ENCODE results near the gene FCN2.

The FCN2 gene

DNA sequence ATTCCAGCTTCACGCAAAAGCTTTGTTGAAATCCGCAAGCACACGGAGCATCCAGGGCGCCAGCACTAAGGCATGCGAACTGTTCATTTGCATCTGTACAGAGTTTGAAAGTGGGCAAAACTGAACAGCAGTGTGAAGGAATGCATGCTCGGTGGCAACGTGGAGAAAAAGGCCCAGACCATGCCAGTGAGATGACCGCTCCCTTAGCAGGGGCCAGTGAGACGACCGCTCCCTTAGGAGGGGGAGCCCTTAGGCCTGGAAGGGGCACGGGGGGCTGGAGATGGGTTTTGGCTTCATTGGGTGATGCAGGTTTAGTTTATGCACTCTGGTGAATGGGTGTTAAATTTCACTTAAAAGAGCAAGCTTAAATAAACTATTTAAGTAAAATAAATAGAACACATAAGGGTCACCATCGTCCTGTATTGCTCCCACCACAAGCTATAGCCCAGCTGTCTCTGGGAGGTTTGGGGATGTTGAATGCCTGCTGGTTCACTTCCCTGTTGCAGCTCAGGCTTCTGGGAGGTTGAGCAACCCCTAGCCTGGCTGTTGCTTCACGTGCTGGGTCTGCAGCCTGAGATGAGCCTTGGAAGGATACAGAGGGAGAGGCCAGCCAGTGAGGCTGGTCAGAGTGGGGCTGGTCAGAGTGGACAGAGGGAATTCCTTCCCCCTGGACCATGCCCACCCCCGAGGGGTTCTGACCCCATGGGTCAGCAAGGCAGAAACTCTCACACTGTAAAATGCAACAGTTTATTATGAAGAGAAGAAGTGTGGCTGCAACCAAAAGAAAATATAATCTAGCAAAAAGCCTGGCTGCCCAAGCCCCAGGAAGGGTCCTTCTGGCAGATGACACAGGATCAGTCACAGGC is 41.7 kb downstream of the FCN2 start:
- TF ChIP-seq, protein P1, sequence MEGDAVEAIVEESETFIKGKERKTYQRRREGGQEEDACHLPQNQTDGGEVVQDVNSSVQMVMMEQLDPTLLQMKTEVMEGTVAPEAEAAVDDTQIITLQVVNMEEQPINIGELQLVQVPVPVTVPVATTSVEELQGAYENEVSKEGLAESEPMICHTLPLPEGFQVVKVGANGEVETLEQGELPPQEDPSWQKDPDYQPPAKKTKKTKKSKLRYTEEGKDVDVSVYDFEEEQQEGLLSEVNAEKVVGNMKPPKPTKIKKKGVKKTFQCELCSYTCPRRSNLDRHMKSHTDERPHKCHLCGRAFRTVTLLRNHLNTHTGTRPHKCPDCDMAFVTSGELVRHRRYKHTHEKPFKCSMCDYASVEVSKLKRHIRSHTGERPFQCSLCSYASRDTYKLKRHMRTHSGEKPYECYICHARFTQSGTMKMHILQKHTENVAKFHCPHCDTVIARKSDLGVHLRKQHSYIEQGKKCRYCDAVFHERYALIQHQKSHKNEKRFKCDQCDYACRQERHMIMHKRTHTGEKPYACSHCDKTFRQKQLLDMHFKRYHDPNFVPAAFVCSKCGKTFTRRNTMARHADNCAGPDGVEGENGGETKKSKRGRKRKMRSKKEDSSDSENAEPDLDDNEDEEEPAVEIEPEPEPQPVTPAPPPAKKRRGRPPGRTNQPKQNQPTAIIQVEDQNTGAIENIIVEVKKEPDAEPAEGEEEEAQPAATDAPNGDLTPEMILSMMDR (IDR thresholded peaks at IDR 0.05), result no peak
- no peak for TF ChIP-seq ZFX (IDR thresholded peaks at IDR 0.05; ENCODE audit: borderline replicate concordance)
- no peak overlapping the region for H3K27ac ChIP-seq

DNA sequence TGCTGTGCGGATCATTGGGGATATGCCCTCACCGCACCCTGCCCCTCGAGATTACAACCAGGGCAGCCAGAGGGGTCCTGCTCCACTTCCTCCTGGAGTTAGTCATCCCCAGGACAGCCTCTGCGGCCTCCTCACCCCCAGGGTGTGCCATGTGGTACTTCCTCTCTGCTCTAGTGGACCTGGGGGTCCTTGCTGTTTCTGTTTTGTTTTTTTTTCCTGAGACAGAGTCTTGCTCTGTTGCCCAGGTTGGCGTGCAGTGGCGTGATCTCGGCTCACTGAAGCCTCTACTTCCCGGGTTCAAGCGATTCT is 42.3 kb downstream of the FCN2 start:
- no peak for TF ChIP-seq ZFX (IDR thresholded peaks at IDR 0.05; ENCODE audit: borderline replicate concordance)
- TF ChIP-seq, protein P1 (IDR thresholded peaks at IDR 0.05), result no peak

DNA sequence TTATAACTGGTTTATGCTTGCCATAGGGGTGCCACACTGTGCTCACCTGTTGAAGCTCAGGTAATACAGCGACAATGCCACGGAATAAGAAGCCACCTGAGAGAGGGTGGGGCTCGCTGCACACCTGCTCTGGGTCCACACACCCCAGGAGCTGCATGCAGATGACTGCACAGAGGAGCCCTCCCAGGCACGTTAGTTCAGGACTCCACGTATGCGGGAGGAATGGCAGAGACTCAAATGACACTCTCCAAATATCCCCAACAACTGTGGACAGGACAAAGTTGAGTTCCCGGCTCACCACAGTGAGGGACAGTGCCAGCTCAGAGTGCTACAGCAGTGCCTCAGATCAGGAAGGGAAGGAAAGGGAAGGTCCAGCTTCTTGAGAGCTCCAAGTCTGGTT is 42.9 kb downstream of the FCN2 start:
- H3K27ac ChIP-seq, result no peak overlapping the region
- no peak for TF ChIP-seq ZFX (IDR thresholded peaks at IDR 0.05; ENCODE audit: borderline replicate concordance)
- TF ChIP-seq, protein P1 (IDR thresholded peaks at IDR 0.05), result no peak

More for the DNA sequence above, 42.3 kb downstream of the FCN2 start:
- no peak overlapping the region for H3K27ac ChIP-seq

DNA sequence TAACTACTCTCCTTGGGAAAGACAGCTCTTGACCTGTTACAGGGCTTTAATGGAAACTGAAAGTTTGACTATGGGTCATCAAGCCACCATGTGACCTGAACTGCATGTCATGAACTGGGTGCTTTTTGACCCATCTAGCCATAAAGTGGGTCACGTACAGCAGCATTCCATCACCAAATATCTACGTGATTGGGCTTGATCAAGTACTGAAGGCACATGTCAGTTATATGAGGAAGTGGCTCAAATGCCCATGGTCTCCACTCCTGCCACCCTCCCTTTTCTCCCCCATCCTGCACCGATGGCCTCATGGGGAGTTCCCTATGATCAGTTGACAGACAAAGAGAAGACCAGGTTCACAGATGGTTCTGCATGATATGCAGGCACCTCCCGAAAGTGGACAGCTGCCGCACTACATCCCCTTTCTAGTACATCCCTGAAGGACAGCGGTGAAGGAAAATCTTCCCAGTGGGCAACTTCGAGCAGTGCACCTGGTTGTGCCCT is 44.5 kb downstream of the FCN2 start:
- TF ChIP-seq ZFX (IDR thresholded peaks at IDR 0.05; ENCODE audit: borderline replicate concordance), result no peak
- TF ChIP-seq, protein P1 (IDR thresholded peaks at IDR 0.05), result no peak
- H3K27ac ChIP-seq, result no peak overlapping the region

DNA sequence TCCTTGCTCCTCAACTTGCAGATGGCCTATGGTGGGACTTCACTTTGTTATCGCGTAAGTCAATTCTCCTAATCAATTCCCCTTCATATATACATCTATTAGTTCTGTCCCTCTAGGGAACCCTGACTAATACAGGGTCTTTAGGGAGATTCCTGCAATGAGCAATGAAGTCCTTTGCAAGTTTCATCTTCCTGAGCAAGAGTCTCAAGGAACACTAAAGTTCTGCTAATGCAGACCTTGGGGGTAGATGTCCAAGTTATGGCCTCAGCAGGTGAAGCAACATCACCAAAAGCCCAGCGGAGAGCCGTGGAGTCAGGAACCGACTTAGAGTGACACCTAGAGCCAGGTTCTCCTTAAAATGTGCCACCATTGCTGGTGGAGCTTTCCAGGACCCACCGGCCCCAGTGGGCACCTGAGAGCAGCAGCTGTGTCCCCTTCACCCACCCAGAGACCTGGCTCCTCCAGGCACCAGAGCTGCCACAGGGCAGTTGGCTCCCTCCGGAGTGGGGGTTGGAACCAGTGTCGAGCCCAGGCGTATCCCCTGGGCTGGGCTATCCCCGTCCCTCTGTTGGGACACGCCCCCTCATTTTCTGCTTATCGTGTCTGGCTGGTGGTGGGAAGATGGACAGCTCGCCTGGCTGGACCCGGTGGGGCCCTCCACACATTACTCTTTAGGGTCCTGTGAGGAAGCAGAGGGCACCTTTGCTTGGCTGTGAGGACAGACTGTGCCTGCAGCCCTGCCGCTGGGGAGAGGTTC is 48.0 kb downstream of the FCN2 start:
- H3K27ac ChIP-seq, result no peak overlapping the region
- TF ChIP-seq, protein P1 (IDR thresholded peaks at IDR 0.05), result no peak
- no peak for TF ChIP-seq ZFX (IDR thresholded peaks at IDR 0.05; ENCODE audit: borderline replicate concordance)

DNA sequence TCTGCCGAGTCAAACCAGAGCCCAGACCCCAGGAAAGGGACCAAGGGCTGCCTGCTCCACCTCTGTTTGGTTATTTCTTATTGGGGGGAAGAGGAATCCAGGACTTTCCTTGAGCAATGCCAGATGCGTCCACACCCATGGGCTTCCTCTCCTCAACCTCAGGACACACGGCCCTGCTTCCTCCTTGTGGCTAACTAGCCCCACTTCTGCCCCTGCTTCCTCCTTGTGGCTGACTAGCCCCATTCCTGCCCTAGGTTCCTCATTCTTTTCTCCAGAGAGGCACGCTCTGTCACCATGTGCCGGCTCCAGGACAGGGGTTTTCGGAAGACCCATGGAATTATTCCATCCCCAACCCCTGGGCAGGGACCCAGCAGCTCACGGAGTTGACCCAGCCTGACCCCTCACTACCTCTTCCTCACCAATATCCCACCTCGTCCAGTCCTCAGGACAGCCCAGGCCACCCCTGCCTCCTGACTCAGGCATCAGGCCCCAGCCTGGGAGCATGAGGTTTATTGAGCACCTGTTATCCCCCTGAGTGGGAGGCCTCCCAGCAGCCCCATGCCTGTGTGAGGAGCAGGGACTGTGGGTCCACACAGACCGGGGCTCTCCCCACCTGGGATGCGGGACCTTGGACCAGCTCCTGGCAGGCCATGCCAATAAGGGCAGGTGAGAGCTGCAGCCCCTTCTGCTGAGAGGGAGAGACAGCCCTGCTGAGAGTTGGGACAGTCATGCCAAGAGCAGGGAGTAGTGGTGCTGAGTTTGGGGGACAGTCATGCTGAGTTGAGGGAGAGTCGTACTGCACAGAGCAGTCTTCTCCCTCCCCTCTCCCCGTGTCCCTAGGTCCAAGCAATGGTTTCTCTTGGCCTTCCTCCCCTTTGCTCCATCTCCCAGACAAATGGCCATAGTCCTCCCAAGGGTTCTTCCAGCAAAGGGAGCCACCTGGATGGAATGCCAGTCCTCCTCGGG is 48.9 kb downstream of the FCN2 start:
- no peak for TF ChIP-seq ZFX (IDR thresholded peaks at IDR 0.05; ENCODE audit: borderline replicate concordance)
- TF ChIP-seq, protein P1 (IDR thresholded peaks at IDR 0.05), result no peak
- H3K27ac ChIP-seq, result no peak overlapping the region
